K562 (cell line): ENCODE results near the gene RNFT1. TPM values are rescaled to one million over a fixed set of nuclear protein-coding genes. Genes with fewer than 3 reads are reported as not detected.

Experiments
- EP400 ChIP-seq: fragments of 450-650 bp; IDR thresholded peaks from 2 replicates; pipeline ENCODE4 v1.6.1; 2017; ENCODE audit warnings: antibody characterized with exemption, mild to moderate bottlenecking, moderate library complexity
- FOXM1 ChIP-seq, 2 experiments: fragments of 450-650 bp in 1 of 2; sonication (generic) in 1 of 2; formaldehyde crosslinking in 1 of 2; IDR thresholded peaks; 2 replicates each; pipeline versions ENCODE4 v1.6.1 to v1.9.0; 2017 to 2022; ENCODE audit warnings: low read depth in 2 of 2, mild to moderate bottlenecking in 2 of 2, missing genetic modification reagents in 1 of 2, moderate library complexity in 1 of 2
- HMGN3 ChIP-seq: IDR thresholded peaks from 2 replicates; pipeline ENCODE4 v1.6.1; 2011; ENCODE audit warnings: borderline replicate concordance, low read depth, mild to moderate bottlenecking, mixed read lengths, low read length; ENCODE audit not compliant: insufficient read length; ENCODE audit errors: extremely low read depth
- PML ChIP-seq: IDR thresholded peaks from 2 replicates; pipeline ENCODE4 v1.6.1; 2012; ENCODE audit warnings: low read length, inconsistent platforms
- SOX6 ChIP-seq: fragments of 450-650 bp; IDR thresholded peaks from 2 replicates; pipeline ENCODE4 v1.6.1; 2014; ENCODE audit warnings: mild to moderate bottlenecking
- TAL1 ChIP-seq: fragments of 450-650 bp; IDR thresholded peaks from 2 replicates; pipeline ENCODE4 v1.6.1; 2016; ENCODE audit warnings: mild to moderate bottlenecking
- TFAM ChIP-seq: fragments of 250-450 bp; sonication (Bioruptor Pico); conservative IDR thresholded peaks from 2 replicates; pipeline ENCODE4 v1.5.0; 2021; ENCODE audit warnings: mild to moderate bottlenecking, moderate library complexity
- polyA plus RNA-seq, 8 experiments: library from polyadenylated mRNA; depleted of rRNA in 4 of 8; stranded (reverse) in 5 of 8; unstranded in 3 of 8; fragments of >200 nt; fragmentation: Nextera tagmentation in 2 of 8; fragmentation: Illumina TruSeq in 1 of 8; extraction: Ambion mirVana in 2 of 8; extraction: Trizol in 1 of 8; gene quantifications; 2 replicates each; pipeline versions ENCODE4 v1.2.1 to v1.2.3, GENCODE V29; 2011 to 2014; ENCODE audit warnings: inconsistent platforms in 1 of 8, missing spikeins in 1 of 8
- total RNA-seq, 7 experiments: library from RNA; depleted of rRNA in 6 of 7; stranded (reverse); fragments of >200 nt in 6 of 7; fragmentation: Illumina TruSeq in 2 of 7; extraction: Trizol in 2 of 7; gene quantifications; 2 replicates each; pipeline versions ENCODE4 v1.2.1 to v1.2.3, GENCODE V29; 2011 to 2021; ENCODE audit warnings: low replicate concordance in 1 of 7
- TF ChIP-seq, protein P1 (sequence below), 2 experiments: fragments of 450-650 bp in 1 of 2; IDR thresholded peaks; 2 replicates each; pipeline ENCODE4 v1.6.1; 2011 to 2017; ENCODE audit warnings: low read depth in 2 of 2, antibody characterized with exemption in 1 of 2, borderline replicate concordance in 1 of 2, low read length in 1 of 2, mild to moderate bottlenecking in 1 of 2, mixed read lengths in 1 of 2; ENCODE audit not compliant: control insufficient read depth in 1 of 2
- TF ChIP-seq, protein P2 (sequence below): sonication (generic); formaldehyde crosslinking; IDR thresholded peaks from 2 replicates; pipeline ENCODE4 v1.8.0; 2022; ENCODE audit warnings: missing genetic modification reagents, mild to moderate bottlenecking, borderline replicate concordance
- TF ChIP-seq, protein P3 (sequence below), 2 experiments: IDR thresholded peaks; 2 replicates each; pipeline ENCODE4 v1.6.1; 2012; ENCODE audit warnings: improper control_type of control experiment in 2 of 2, low read depth in 2 of 2, low read length in 2 of 2, borderline replicate concordance in 1 of 2
- TF ChIP-seq, protein P4 (sequence below): sonication (generic); formaldehyde crosslinking; IDR thresholded peaks from 2 replicates; pipeline ENCODE4 v1.8.0; 2022; ENCODE audit warnings: mild to moderate bottlenecking, missing genetic modification reagents, borderline replicate concordance
- TF ChIP-seq, protein P5 (sequence below): fragments of 450-650 bp; IDR thresholded peaks from 2 replicates; pipeline ENCODE4 v1.6.1; 2016

Gene RNFT1
- total and polyA plus RNA-seq, 9 of the 15 experiments (the other 6 are each of a cell fraction or from before 2014, with no cell fraction given): 15.8 to 61.3 (median 23.5) TPM

DNA sequence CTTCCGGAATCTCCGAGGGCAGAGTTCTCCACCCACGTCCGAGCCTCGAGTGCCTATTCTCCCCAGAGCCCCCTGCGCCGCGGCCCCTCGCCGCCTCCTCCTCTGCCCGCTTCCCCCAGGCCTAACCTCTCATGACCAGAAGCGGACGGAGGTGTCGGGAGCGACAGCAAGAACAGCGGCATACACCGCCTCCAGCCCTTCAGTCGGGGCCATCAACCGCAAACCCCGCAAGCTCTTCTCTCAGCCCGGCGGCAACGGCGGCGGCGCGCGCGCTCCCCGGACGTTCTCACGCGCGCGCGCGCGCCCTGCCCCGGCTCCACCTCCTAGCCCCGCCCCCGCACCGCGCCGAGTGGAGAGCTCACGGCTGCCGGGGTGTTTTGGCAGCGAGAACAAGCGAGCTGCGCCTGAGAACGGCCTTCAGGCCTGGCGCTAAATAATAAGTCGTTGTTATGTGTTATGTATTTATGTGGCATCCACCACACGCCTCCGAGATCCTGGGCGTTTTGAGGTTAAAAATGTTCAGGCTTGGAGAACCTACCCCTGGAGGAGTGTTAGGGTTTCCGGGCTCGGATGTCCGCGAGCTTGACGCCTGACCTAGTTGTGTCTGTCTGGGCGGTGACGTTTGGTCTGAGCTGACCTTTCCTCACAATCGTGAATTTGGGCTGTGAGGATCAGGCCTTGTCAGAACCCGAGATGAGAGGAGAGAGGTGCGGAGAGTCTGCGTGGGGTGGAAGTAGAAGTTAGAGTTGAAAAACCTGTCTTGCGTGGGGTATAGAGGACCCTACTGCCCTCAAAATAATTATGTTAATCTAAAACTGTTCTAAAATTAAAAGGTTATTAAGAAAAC, at the start of gene RNFT1 (continued):
- TF ChIP-seq, protein P1, sequence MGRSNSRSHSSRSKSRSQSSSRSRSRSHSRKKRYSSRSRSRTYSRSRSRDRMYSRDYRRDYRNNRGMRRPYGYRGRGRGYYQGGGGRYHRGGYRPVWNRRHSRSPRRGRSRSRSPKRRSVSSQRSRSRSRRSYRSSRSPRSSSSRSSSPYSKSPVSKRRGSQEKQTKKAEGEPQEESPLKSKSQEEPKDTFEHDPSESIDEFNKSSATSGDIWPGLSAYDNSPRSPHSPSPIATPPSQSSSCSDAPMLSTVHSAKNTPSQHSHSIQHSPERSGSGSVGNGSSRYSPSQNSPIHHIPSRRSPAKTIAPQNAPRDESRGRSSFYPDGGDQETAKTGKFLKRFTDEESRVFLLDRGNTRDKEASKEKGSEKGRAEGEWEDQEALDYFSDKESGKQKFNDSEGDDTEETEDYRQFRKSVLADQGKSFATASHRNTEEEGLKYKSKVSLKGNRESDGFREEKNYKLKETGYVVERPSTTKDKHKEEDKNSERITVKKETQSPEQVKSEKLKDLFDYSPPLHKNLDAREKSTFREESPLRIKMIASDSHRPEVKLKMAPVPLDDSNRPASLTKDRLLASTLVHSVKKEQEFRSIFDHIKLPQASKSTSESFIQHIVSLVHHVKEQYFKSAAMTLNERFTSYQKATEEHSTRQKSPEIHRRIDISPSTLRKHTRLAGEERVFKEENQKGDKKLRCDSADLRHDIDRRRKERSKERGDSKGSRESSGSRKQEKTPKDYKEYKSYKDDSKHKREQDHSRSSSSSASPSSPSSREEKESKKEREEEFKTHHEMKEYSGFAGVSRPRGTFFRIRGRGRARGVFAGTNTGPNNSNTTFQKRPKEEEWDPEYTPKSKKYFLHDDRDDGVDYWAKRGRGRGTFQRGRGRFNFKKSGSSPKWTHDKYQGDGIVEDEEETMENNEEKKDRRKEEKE (IDR thresholded peaks at IDR 0.05; ENCODE audit: borderline replicate concordance in 1 of 2, control insufficient read depth in 1 of 2, low read depth in 2 of 2, low read length in 1 of 2): peak in 1 of 2 experiments; percentile 90; a peak in 2 of 4 replicates
- no peak for TF ChIP-seq TFAM
- no peak for TF ChIP-seq TAL1
- TF ChIP-seq SOX6: peak; percentile 60; the same call in 1 of the 2 replicates
- TF ChIP-seq, protein P2, sequence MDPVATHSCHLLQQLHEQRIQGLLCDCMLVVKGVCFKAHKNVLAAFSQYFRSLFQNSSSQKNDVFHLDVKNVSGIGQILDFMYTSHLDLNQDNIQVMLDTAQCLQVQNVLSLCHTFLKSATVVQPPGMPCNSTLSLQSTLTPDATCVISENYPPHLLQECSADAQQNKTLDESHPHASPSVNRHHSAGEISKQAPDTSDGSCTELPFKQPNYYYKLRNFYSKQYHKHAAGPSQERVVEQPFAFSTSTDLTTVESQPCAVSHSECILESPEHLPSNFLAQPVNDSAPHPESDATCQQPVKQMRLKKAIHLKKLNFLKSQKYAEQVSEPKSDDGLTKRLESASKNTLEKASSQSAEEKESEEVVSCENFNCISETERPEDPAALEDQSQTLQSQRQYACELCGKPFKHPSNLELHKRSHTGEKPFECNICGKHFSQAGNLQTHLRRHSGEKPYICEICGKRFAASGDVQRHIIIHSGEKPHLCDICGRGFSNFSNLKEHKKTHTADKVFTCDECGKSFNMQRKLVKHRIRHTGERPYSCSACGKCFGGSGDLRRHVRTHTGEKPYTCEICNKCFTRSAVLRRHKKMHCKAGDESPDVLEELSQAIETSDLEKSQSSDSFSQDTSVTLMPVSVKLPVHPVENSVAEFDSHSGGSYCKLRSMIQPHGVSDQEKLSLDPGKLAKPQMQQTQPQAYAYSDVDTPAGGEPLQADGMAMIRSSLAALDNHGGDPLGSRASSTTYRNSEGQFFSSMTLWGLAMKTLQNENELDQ: no peak
- TF ChIP-seq PML: peak; percentile 63; the same call in 1 of the 2 replicates
- peak; percentile 58; the same call in 1 of the 2 replicates for TF ChIP-seq FOXM1 (IDR thresholded peaks at IDR 0.05; ENCODE audit: low read depth)
- TF ChIP-seq FOXM1 (CRISPR knock-in tag; IDR thresholded peaks at IDR 0.05; ENCODE audit: low read depth): no peak
- TF ChIP-seq, protein P3, sequence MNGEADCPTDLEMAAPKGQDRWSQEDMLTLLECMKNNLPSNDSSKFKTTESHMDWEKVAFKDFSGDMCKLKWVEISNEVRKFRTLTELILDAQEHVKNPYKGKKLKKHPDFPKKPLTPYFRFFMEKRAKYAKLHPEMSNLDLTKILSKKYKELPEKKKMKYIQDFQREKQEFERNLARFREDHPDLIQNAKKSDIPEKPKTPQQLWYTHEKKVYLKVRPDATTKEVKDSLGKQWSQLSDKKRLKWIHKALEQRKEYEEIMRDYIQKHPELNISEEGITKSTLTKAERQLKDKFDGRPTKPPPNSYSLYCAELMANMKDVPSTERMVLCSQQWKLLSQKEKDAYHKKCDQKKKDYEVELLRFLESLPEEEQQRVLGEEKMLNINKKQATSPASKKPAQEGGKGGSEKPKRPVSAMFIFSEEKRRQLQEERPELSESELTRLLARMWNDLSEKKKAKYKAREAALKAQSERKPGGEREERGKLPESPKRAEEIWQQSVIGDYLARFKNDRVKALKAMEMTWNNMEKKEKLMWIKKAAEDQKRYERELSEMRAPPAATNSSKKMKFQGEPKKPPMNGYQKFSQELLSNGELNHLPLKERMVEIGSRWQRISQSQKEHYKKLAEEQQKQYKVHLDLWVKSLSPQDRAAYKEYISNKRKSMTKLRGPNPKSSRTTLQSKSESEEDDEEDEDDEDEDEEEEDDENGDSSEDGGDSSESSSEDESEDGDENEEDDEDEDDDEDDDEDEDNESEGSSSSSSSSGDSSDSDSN (IDR thresholded peaks at IDR 0.05; ENCODE audit: borderline replicate concordance in 1 of 2, low read depth in 2 of 2, low read length in 2 of 2): peak in 1 of 2 experiments; percentile 41; a peak in 1 of 4 replicates
- TF ChIP-seq, protein P4, sequence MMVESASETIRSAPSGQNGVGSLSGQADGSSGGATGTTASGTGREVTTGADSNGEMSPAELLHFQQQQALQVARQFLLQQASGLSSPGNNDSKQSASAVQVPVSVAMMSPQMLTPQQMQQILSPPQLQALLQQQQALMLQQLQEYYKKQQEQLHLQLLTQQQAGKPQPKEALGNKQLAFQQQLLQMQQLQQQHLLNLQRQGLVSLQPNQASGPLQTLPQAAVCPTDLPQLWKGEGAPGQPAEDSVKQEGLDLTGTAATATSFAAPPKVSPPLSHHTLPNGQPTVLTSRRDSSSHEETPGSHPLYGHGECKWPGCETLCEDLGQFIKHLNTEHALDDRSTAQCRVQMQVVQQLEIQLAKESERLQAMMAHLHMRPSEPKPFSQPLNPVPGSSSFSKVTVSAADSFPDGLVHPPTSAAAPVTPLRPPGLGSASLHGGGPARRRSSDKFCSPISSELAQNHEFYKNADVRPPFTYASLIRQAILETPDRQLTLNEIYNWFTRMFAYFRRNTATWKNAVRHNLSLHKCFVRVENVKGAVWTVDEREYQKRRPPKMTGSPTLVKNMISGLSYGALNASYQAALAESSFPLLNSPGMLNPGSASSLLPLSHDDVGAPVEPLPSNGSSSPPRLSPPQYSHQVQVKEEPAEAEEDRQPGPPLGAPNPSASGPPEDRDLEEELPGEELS (CRISPR knock-in tag): no peak
- peak; percentile 64 for TF ChIP-seq EP400
- TF ChIP-seq, protein P5, sequence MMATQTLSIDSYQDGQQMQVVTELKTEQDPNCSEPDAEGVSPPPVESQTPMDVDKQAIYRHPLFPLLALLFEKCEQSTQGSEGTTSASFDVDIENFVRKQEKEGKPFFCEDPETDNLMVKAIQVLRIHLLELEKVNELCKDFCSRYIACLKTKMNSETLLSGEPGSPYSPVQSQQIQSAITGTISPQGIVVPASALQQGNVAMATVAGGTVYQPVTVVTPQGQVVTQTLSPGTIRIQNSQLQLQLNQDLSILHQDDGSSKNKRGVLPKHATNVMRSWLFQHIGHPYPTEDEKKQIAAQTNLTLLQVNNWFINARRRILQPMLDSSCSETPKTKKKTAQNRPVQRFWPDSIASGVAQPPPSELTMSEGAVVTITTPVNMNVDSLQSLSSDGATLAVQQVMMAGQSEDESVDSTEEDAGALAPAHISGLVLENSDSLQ: peak; percentile 79
- TF ChIP-seq HMGN3: peak; percentile 51
